NAMALWA (cell line): Measurements from ENCODE around the gene RAB13.
"Not testable (repeated sequence)": the region's sequence is repeated elsewhere in the genome, so short reads cannot be mapped to it uniquely, and the experiment has no call there.

Source experiments
- DNase-seq: peaks from one replicate; pipeline ENCODE4 v3.0.0-alpha.2; 2015; ENCODE audit warnings: low spot score

Gene RAB13

DNA sequence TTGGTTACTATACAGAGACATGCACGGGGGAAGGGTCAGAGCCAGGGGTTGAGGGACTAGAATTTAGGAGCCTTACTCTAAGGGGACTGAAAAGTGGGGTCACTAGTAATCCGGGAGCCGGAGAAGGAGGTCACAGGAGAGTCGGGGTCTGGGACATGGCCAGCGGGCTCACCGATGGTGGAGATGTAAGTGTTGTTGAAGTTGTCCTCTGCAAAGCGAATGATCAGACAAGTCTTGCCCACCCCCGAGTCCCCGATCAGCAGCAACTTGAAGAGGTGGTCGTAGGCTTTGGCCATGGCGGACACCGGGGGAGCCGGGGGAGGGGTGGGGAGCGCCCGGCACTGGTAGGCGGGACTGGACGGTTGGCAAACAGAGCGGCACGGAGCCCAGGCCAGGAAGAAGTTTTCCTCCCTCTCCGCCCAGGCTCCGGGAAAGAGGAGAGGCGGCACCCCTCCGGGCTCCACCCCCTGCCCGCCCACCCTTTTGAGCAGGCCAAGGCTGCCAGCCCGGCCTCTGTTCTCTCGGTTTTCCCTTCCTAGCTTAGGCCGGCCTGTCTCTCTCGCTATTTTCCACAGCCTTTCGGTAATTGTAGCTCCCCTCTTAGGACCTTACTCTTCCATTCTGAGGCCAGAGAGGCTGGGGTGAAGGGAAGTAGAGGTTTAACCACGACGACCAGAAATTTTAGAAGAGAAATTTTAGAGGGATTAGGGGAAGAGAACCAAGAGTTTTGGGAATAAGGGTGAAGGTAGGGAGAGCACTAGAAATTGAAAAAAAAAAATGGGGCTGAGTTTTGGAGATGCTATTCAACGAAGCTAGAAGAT, at the start of gene RAB13:
Gene RAB13, minus strand, starts transcription at position 399 of the 821 bp plus-strand sequence. Its CDS starts 103 bp downstream, at position 296.
- no peak for DNase-seq

DNA sequence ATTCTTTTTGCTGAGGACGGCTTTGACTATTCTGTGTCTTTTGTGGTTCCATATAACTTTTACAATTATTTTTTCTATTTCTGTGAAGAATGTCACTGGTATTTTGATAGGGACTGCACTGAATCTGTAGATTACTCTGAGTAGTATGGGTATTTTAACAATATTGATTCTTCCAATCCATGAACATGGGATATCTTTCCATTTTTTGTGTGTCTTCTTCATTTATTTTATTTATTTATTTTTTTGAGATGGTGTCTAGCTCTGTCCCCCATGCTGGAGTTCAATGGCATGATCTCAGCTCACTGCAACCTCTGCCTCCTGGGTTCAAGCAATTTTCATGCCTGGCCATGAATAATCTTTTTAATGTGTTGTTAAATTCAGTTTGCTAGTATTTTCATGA, 47.6 kb upstream of the RAB13 start:
- DNase-seq: not testable (repeated sequence)

DNA sequence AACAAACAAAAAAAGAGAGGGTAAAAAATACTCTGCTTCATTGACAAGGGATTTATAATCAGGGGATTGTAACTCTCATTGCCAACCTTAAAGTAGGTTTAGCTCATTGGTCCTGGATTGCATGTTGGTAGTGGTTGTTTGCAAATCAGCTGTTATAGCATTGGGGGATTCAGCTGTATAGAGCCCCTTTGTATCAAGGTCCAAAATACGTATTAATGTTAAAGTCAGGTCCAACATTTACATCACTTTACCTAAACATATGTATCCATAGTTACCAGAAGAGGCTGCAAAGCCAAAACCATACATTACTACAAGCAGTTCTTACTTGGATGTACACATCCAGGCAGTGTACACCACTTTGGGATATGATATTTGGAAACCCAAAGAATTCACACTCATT, 33.8 kb upstream of the RAB13 start:
- no peak for DNase-seq

DNA sequence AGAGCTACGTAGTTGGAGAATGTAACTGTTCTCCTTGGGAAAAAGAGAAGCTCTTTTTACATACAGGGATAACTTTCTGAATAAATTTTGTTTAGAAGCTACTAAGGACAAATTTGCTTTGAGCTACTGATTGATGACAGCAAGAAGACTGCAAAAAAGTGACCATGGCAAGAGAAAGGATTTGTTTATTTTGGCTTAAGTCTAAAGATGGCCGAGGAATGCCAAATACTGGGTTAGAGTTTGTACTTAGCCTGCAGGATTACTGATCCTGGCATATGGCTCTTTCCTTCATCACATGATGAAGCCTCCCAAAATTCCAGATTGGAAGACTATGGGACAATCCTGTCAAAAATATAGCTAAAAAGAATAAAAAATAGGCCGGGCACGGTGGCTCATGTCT, 33.1 kb upstream of the RAB13 start:
- DNase-seq: no peak

DNA sequence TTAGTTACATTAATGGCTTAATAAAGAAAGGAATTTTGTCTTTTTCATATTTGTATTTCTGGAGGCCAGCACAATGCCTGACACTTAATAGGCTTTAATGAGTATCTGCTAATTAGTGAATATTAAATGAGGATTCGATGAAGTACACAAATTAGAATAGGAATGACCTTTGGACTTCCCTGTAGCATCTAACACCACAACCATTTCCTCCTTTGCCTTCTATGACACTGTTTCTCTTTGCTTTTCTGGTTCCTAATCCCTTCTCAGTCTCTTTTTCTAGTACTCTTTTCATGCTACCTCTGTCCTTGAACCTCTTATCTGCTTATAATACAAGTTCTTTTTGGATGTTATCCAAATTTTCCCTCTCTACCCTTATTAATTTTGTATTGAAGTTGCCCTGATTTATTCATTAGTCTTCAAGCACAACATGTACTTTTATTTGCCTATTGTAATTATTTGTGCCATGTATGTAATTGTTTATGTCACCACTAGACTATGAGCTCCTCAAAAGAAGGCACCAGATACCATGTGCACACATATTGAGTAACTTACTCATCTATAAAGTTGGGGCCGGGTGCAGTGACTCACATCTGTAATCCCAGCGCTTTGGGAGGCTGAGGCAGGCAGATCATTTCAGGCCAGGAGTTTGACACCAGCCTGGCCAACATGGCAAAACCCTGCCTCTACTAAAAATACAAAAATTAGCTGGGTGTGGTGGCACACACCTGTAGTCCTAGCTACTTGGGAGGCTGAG, 28.2 kb upstream of the RAB13 start:
- DNase-seq: no peak

DNA sequence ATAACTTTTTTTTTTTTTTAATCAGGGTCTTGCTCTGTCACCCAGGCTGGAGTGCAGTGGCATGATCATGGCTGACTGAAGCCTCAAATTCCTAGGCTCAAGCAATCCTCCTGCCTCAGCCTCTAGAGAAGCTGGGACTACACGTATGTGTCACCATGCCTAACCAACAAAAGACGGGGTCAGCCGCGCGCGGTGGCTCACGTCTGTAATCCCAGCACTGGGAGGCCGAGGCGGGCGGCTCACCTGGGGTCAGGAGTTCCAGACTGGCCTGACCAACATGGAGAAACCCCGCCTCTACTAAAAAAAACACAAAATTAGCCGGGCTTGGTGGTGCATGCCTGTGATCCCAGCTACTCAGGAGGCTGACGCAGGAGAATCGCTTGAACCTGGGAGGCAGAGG, 26.4 kb upstream of the RAB13 start:
- not testable (repeated sequence) for DNase-seq

DNA sequence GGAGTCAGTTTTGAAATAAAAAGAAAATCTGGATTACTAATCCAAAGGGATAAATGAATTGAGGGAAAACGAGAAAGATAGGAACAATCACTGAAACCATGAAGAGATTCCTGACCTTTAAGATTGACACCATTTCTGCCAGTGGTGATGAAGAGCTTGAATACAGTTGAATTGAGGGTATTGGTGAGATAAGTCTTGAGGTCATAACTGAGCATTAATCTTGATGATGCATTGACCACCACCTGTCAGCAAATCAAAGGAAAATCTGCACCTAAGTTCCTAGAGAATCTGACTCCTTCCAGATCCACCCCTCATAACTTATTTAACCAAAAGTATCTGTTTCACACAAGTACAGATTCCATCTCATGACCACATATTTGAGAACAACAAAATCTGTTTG, 26.0 kb upstream of the RAB13 start:
- DNase-seq: no peak

DNA sequence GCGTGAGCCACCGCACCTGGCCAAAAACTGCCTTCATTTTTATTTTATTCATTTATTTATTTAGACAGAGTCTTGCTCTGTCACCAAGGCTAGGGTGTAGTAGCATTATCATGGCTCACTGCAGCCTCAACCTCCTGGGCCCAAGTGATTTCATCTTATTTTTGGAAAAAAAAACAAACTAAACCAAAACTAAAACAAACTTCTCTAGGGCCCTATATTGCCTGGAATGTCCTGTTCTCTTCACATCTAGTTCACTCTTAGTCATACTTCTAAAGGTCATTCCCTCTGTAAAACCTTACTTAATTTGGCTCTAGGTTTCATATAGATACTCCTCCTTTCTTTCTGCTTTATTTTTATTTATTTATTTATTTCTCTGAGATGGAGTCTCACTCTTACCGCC, 20.0 kb upstream of the RAB13 start:
- no peak for DNase-seq

DNA sequence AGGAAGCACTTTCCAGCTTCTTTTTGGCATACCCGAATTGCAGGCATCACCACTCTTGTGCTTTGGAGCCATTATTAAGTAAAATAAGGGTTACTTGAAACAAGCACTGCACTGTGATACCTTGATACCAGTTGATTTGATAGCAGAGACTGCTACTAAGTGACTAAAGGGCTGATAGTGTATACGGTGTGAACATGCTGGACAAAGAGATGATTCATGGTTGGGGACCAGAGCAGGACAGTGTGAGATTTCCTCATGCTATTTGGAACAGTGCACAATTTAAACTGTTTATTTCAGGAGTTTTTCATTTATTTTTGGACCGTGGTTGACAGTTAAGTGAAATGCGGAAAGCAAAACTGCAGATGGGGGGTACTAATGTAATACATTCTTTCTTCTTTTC, 14.3 kb upstream of the RAB13 start:
- no peak for DNase-seq

DNA sequence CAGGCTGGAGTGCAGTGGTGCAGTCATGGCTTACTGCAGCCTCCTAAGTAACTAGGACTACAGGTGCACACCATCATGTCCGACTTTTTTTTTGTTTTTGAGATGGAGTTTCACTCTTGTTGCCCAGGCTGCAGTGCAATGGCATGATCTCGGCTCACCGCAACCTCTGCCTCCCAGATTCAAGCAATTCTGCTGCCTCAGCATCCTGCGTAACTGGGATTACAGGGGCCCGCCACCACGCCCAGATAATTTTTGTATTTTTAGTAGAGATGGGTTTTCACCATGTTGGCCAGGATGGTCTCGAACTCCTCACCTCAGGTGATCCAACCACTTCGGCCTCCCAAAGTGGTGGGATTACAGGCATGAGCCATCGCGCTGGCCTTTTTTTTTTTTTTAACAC, 10.7 kb upstream of the RAB13 start:
- DNase-seq: not testable (repeated sequence)

DNA sequence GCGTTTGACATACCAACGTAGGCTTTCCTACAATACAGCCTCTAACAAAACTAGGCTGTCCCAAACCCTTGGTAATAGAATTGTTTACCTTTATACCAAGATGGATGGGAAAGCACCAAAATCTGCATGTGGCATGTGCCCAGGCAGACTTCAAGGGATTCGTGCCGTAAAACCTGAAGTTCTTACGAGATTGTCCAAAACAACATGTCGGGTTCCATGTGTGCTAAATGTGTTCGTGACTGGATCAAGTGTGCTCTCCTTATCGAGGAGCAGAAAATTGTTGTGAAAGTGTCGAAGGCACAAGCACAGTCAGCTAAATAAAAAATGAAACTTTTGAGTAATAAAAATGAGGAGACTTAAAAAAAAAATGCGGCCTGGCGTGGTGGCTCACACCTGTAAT, 9.5 kb upstream of the RAB13 start:
- no peak for DNase-seq

DNA sequence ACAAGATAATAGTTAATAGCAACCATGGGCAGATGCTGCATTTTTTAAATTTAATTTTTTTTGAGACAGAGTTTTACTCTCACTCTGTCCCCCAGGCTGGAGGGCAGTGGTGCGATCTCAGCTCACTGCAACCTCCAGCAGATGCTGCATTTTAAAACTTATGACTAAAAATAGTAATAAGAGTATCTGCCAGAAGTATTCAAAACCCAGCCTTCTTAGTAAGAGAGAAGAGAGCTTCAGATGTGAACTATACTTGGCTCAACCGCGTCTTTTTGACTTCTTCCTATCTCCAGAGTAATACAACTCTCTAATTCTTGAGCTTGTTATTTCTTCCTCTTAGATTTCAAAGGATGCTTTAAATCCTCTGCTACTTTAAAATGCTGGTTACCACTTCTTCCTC, 9.1 kb upstream of the RAB13 start:
- peak; percentile 48 for DNase-seq

DNA sequence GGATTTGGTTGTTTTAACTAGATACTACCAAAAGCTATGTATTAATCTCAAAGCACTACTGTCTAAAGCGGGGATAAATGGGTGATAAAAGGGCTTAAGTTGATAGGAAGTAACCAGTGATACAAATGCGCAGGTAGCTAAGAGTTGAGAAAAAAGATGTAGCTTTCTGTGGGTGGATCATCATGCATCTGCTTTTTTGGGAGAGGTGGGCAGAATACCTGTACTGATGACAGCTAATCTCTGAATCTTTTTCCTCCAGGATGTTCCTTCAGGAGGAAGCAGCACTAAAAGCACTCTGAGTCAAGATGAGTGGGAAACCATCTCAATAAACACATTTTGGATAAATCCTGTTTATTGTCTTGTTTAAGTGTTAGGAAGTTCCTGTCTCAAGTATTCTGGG, 5.7 kb upstream of the RAB13 start:
- DNase-seq: no peak

DNA sequence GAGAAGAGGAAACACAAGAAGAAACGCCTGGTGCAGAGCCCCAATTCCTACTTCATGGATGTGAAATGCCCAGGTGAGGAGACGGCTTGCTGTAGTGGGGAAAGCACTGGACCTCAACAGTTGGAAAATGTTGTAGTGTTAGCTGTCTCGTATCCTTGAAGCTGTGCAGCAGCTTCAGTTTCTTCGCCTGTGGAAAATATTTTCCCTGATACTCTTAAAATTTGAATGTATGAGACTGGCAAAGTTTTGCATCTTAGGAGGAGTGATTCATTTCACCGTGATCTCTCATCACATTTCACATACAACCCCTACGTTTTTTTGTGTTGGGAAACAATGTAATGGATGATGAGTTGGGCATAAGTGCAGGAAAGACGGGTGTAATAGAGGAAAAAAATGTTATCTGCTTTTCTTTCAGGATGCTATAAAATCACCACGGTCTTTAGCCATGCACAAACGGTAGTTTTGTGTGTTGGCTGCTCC, 5.1 kb upstream of the RAB13 start:
- no peak for DNase-seq

DNA sequence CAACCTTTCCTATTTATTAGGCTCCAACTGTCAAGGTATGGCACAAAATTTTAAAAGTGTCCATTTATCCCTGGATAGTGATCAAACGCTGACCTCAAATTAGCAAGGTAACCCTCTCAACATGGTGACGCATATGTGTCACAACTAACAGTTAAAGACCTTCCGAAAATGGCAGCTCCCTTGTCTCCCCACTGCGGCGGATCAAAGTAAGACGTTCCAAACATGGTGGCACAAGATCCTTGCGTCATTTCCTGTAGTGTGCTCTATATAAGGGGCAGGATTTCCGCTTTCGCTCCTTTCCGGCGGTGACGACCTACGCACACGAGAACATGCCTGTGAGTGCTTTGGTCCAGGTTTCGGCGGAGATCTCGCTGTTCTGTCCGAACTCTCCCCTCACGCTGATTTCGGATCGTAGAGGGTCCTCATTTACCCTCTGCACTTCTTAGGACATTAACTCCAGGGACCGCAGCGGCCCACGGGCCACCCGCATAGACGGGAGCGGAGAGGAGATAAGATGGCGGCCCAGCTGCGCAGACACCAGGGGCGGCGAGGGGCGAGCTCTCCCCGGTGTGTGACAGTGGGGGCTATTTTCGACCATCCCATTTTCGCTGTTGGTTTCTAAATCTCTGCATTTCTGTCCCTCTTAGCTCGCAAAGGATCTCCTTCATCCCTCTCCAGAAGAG, 4.5 kb upstream of the RAB13 start, which contains the start of gene RPS27:
Gene RPS27, plus strand, starts transcription at position 295 of the 683 bp plus-strand sequence. Its CDS starts 35 bp downstream, at position 330.
- DNase-seq: peak; percentile 100

DNA sequence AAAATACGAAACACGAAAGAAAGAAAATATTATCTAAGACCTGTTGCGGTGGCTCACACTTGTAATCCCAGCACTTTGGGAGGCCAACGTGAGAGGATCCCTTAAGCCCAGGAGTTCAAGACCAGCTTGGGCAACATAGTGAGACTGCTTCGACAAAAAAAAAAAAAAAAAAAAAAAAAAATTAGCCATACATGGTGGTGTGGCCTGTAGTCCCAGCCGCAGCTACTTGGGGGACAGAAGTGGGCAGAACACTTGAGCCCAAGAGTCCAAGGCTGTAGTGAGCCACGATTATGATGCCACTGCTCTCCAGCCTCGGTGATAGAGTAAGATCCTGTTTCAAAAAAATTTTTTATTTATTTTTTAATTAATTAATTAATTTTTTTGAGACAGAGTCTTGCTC, 1.5 kb upstream of the RAB13 start:
- no peak for DNase-seq

DNA sequence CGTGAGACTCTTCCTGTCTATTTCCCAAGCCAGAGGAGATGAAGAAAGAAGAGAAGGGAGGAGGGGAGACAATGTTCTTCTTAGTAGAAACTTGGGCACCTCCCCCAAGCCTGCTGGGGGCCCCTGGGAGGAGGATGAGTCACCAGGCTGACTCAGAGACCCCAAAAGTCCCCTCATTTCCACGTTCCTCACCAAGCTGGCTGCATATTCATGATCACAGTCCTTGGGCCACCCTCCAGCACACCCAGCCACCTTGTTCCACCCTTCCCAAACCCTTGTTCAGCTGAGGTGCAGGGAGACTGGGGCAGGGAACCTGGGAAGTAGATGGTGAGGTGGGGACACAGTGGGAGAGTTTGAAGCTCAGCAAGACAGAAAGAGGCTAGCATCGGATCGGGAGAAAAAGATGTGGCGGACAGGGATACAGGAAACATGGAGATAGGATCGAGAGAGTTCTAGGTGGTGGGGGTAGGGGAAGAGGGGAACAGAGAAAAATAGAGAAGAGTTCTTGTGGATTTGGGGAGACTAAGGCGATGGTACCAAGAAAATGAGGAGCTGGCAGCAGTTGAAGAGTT, 712 bp downstream of the RAB13 start:
- DNase-seq: no peak

DNA sequence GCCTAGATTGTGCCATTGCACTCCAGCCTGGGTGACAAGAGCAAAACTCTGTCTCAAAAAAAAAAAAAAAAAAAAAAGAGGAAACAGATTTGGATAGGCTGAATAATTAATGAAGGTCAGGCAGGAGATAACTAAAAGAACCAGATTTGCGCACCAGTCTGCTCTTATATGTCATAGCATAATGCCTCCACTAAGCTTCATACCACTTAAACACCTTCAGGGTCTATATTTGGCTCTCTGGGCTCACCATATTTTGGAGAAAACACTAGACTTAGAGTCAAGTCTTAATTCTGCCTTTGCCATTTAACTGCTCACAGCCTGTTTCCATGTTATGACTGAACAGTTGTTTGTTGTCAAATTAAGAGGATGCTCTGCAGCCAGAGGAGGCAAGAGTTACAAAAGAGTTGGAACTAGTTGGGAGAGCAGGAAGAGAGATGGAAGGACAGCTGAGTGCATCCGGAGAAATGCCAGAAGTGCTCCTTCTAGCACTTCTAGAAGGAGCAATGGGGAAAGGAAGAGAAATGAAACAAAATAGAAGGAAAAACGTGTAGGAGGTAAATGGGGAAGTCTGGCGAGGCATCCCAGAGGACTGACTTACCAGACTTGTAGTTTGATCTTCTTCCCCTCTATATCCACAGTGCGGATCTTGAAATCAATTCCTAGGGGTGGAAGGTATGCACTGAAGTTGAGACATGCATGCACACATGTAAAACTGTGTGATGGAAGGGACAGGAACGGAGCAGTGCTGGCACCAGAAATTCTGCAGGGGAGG, 1.8 kb downstream of the RAB13 start:
- peak; percentile 53 for DNase-seq

DNA sequence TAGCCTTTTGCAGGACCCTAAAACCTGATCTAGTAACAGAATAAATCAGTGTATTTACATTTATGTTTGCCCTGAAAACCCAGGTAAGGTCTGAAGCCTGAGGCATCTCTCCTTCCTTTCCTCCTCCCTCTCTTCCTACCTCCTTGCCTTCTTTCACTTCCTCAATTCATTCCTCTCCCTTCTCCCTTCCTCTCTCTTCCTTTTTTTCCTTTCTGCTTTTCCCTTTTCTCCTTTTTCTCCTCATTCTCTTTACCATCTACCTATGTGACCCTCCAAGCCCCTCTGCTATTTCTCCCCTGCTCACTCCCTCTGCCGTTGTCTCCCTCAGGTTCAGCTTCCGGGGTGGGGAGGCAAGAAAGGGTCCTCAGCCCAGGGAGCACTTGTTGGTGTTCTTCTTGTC, 4.4 kb downstream of the RAB13 start:
- DNase-seq: not testable (repeated sequence)

DNA sequence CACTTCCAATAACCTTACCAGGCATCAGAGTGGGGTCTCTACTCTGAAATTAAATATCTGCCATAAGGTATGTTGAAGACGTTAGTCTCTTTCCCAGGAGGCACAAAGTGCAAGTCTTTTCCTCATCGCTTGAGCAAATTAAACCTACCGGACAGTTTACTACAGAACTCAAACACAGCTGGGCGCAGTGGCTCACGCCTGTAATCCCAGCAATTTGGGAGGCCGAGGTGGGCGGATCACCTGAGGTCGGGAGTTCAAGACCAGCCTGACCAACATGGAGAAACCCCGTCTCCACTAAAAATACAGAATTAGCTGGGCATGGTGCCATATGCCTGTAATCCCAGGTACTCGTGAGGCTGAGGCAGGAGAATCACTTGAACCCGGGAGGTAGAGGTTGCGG, 7.0 kb downstream of the RAB13 start:
- not testable (repeated sequence) for DNase-seq

DNA sequence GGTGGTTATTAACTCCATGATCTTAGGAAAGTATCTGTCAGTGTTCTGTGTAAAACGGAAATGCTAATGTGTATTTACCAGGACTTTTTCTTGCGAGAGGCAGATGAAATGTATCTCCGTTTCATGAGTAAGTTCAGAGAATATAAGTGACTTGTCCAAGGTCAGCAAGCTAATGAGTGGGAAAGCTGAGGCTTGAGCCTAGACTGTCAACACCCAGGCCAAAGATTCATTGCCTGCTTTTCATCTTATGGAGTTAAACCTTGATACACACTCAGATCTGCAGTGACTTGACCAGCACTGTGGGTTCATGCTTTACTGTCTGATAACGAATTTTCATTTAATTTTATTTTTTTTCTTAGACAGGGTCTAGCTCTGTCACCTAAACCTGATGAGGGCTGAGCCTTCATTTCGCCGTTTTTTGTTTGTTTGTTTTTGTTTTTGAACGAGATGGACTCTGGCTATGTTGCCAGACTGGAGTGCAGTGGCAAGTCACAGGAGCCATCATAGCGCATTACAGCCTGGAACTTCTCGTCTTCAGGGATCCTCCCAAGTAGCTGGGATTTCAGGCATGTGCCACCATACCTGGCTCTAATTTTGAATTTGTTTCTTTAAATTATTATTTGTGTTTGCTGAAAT, 7.7 kb downstream of the RAB13 start:
- no peak for DNase-seq
